SH-SY5Y (cell line): Measurements from ENCODE around the gene TANC1.

ENCODE experiments used
- GATA2 ChIP-seq: IDR thresholded peaks from 2 replicates; pipeline ENCODE4 v1.6.1; 2011; ENCODE audit warnings: mild to moderate bottlenecking, low read depth, low read length
- GATA3 ChIP-seq: IDR thresholded peaks from 2 replicates; pipeline ENCODE4 v1.6.1; 2011; ENCODE audit warnings: low read depth, mild to moderate bottlenecking, low read length, moderate library complexity

DNA sequence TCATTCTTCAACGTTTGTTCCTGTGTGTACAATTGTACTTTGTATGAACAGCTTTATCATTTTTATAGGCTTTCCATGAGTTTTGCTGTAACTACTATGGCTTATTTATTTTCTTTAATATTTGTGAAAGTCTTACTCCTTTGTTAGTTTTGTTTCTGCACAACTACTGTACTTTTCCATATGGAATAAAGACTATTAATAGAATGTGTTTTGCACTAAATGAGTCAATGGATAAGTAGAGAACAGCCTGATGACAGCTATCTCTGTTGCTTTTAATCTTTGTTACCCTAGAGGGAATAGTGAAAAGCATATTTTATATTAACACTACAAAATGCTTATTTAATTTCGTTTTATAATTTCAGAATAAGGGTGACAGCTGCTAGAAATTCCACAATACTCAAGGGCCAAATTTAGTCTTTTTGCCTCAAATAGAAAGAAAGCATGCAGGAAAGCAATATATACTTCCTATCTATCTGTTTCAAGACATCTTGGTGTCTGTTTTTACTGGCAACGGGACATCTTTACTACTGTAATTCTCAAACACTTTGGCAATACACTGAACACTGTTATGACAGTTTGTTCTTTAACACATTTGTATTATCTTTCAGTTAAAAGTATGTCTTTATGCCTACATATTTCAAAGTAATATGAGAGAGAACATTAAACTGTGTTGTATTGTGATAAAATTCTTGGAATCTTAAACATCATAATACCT lies 264.2 kb downstream of the TANC1 start:
- TF ChIP-seq GATA2 (no peak), GATA3 (no peak)
